IMR-90 (cell line): ENCODE results near the gene CEACAM7.

Source experiments
- FOS ChIP-seq: fragments of 150-350 bp; IDR thresholded peaks from 2 replicates; pipeline ENCODE4 v1.6.1; 2016; ENCODE audit warnings: low read depth, low read length
- MAFK ChIP-seq: IDR thresholded peaks from 2 replicates; pipeline ENCODE4 v1.6.1; 2012; ENCODE audit warnings: low read depth, low read length, improper control_type of control experiment
- POLR2A ChIP-seq: IDR thresholded peaks from 2 replicates; pipeline ENCODE4 v1.6.1; 2012; ENCODE audit warnings: mild to moderate bottlenecking, low read depth, low read length
- RAD21 ChIP-seq: IDR thresholded peaks from 2 replicates; pipeline ENCODE4 v1.6.1; 2012; ENCODE audit warnings: low read length, improper control_type of control experiment
- SMC3 ChIP-seq: fragments of 150-350 bp; IDR thresholded peaks from 2 replicates; pipeline ENCODE4 v1.6.1; 2016; ENCODE audit warnings: low read depth, mild to moderate bottlenecking, antibody characterized with exemption, low read length, moderate library complexity
- TF ChIP-seq, protein P1 (sequence below): conservative IDR thresholded peaks from 2 replicates; pipeline ENCODE4 v1.5.1; 2012; ENCODE audit warnings: mild to moderate bottlenecking, low read depth, low read length, improper control_type of control experiment

DNA sequence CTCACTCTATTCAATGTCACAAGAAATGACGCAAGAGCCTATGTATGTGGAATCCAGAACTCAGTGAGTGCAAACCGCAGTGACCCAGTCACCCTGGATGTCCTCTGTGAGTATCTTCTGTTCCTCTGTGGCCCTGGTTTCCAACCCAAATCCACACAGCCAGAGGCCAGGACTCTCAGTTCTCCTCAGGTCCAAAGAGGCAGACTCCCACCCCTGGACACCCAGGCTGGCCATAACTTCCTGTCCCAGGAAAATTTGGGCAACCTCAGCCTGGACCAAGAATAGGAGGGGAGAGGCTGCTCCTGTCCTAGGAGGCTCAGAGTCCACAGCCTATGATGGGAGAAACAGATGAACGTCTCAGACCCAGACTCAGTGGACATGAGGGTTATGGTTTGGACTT lies 32.0 kb upstream of the CEACAM7 start:
- TF ChIP-seq POLR2A (no peak), RAD21 (no peak), SMC3 (no peak), FOS (no peak), MAFK (no peak)
- TF ChIP-seq, protein P1, sequence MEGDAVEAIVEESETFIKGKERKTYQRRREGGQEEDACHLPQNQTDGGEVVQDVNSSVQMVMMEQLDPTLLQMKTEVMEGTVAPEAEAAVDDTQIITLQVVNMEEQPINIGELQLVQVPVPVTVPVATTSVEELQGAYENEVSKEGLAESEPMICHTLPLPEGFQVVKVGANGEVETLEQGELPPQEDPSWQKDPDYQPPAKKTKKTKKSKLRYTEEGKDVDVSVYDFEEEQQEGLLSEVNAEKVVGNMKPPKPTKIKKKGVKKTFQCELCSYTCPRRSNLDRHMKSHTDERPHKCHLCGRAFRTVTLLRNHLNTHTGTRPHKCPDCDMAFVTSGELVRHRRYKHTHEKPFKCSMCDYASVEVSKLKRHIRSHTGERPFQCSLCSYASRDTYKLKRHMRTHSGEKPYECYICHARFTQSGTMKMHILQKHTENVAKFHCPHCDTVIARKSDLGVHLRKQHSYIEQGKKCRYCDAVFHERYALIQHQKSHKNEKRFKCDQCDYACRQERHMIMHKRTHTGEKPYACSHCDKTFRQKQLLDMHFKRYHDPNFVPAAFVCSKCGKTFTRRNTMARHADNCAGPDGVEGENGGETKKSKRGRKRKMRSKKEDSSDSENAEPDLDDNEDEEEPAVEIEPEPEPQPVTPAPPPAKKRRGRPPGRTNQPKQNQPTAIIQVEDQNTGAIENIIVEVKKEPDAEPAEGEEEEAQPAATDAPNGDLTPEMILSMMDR, result no peak
